Measurements from ENCODE around the gene NUDCD3.

Gene NUDCD3

GRCh38 chr7:44333911-44334733, 156.3 kb downstream of the NUDCD3 start:
- no peak for ATAC-seq
- Mint-ChIP-seq H3K4me3 (no peak overlapping the region), H3K9me3 (peaks cover 18% of the 10 kb centered on the region), H3K27me3 (no peaks in the 10 kb centered on the region), H3K27ac (no peak overlapping the region), H3K4me1 (peaks cover 12% of the 10 kb centered on the region), H3K36me3 (peaks cover 15% of the 10 kb centered on the region)

GRCh38 chr7:44331682-44332081, 158.8 kb downstream of the NUDCD3 start:
- no peak overlapping the region for H3K27ac Mint-ChIP-seq
- H3K27me3 Mint-ChIP-seq, result peaks cover 4% of the 10 kb centered on the region
- H3K4me1 Mint-ChIP-seq, result peaks cover 2% of the 10 kb centered on the region
- no peak for ATAC-seq
- H3K36me3 Mint-ChIP-seq, result peaks cover 7% of the 10 kb centered on the region
- H3K9me3 Mint-ChIP-seq, result peaks cover 13% of the 10 kb centered on the region
- no peak overlapping the region for H3K4me3 Mint-ChIP-seq

GRCh38 chr7:44330331-44330730, 160.1 kb downstream of the NUDCD3 start:
- no peak overlapping the region for H3K27ac Mint-ChIP-seq
- peaks cover 15% of the 10 kb centered on the region for H3K4me1 Mint-ChIP-seq
- H3K36me3 Mint-ChIP-seq, result no peaks in the 10 kb centered on the region
- peaks cover 4% of the 10 kb centered on the region for H3K9me3 Mint-ChIP-seq
- peaks cover 18% of the 10 kb centered on the region for H3K27me3 Mint-ChIP-seq
- no peak overlapping the region for H3K4me3 Mint-ChIP-seq
- no peak for ATAC-seq

DNA sequence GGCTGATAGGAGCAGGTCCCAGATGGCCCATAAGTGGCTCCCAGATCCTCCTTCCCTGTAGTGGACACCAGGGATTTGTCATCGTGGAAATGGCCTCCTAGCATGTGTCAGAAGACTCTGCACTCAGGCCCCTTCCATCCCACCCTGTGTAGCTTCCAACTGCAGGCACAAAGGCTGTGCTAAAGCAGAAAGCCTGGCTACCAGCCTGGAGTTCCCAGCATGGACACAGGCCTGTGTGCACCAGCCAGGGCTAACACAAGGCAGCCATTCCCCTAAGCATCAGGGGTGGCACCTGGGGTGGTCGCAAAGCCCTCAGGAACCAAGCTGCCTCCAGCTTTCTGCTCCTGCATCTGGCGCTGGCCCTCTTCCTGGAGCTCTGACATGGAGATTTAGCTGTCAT, 160.6 kb downstream of the NUDCD3 start:
- Mint-ChIP-seq H3K4me1 (peaks cover 15% of the 10 kb centered on the region), H3K27me3 (peaks cover 19% of the 10 kb centered on the region), H3K27ac (no peak overlapping the region), H3K4me3 (no peak overlapping the region), H3K9me3 (peaks cover 4% of the 10 kb centered on the region), H3K36me3 (no peaks in the 10 kb centered on the region)
- ATAC-seq, result no peak
